SJCRH30 (cell line): ENCODE data around the gene KIAA0232. TPM values are rescaled to one million over a fixed set of nuclear protein-coding genes. Genes with fewer than 3 reads are reported as not detected.

Experiments
- DNase-seq, 2 experiments: peaks; one replicate each; pipeline ENCODE4 v3.0.0-alpha.2; 2015 to 2020
- H3K27ac ChIP-seq: fragments of 250-450 bp; sonication (Bioruptor Pico); 2 replicates; pipeline ENCODE4 v1.5.1; 2020; ENCODE audit warnings: mild to moderate bottlenecking, moderate library complexity
- H3K27me3 ChIP-seq: fragments of 250-450 bp; sonication (Bioruptor Pico); 2 replicates; pipeline ENCODE4 v1.5.1; 2020; ENCODE audit warnings: mild to moderate bottlenecking, moderate library complexity
- H3K36me3 ChIP-seq: fragments of 250-450 bp; sonication (Bioruptor Pico); 2 replicates; pipeline ENCODE4 v1.5.1; 2020; ENCODE audit warnings: mild to moderate bottlenecking, moderate library complexity
- H3K4me1 ChIP-seq: fragments of 250-450 bp; sonication (Bioruptor Pico); 2 replicates; pipeline ENCODE4 v1.5.1; 2020; ENCODE audit warnings: mild to moderate bottlenecking, moderate library complexity
- H3K4me3 ChIP-seq: fragments of 250-450 bp; sonication (Bioruptor Pico); 2 replicates; pipeline ENCODE4 v1.5.1; 2020; ENCODE audit warnings: mild to moderate bottlenecking, moderate library complexity
- H3K9me3 ChIP-seq: fragments of 250-450 bp; sonication (Bioruptor Pico); replicated peaks from 2 replicates; pipeline ENCODE4 v1.5.1; 2020; ENCODE audit warnings: mild to moderate bottlenecking, moderate library complexity
- total RNA-seq: library from RNA; depleted of rRNA; stranded (reverse); fragments of >200 nt; shearing (Covaris generic); gene quantifications from 2 replicates; pipeline ENCODE4 v1.2.3, GENCODE V29; 2014

Gene KIAA0232
- total RNA-seq, 1 experiment from 2014 or later = 28.7 TPM

- Histone ChIP-seq H3K4me1 (peaks cover 9% of the 10 kb centered on the region), H3K36me3 (peaks cover 34% of the 10 kb centered on the region), H3K9me3 (peaks cover 5% of the 10 kb centered on the region; the same call in 1 of the 2 replicates), H3K27me3 (no peaks in the 10 kb centered on the region), H3K4me3 (no peak overlapping the region), H3K27ac (no peak overlapping the region)
- DNase-seq = no peak
These were observed 68.9 kb downstream of the KIAA0232 start for GRCh38 chr4:6851431-6851830.

GRCh38 chr4:6851962-6852361, 69.4 kb downstream of the KIAA0232 start:
- Histone ChIP-seq H3K36me3 (peaks cover 34% of the 10 kb centered on the region), H3K9me3 (peaks cover 5% of the 10 kb centered on the region; the same call in 1 of the 2 replicates), H3K27ac (no peak overlapping the region), H3K27me3 (no peaks in the 10 kb centered on the region), H3K4me3 (no peak overlapping the region), H3K4me1 (peaks cover 10% of the 10 kb centered on the region)
- no peak for DNase-seq

- Histone ChIP-seq H3K27ac (no peak overlapping the region), H3K4me3 (no peak overlapping the region), H3K9me3 (peaks cover 5% of the 10 kb centered on the region; the same call in 1 of the 2 replicates), H3K36me3 (peaks cover 37% of the 10 kb centered on the region), H3K4me1 (peaks cover 10% of the 10 kb centered on the region), H3K27me3 (no peaks in the 10 kb centered on the region)
- no peak for DNase-seq
These were observed 70.1 kb downstream of the KIAA0232 start for GRCh38 chr4:6852582-6852981.

GRCh38 chr4:6854098-6854744, 71.7 kb downstream of the KIAA0232 start:
- no peak for DNase-seq
- peaks cover 10% of the 10 kb centered on the region for H3K4me1 ChIP-seq
- peaks cover 34% of the 10 kb centered on the region for H3K36me3 ChIP-seq
- H3K27ac ChIP-seq = no peak overlapping the region
- H3K4me3 ChIP-seq = no peak overlapping the region
- no peaks in the 10 kb centered on the region for H3K27me3 ChIP-seq
- H3K9me3 ChIP-seq = peaks cover 5% of the 10 kb centered on the region; the same call in 1 of the 2 replicates

- Histone ChIP-seq H3K36me3 (peaks cover 39% of the 10 kb centered on the region), H3K4me3 (peak overlapping the region; percentile 20), H3K27ac (peak overlapping the region; percentile 62), H3K9me3 (peaks cover 5% of the 10 kb centered on the region; the same call in 1 of the 2 replicates), H3K4me1 (peaks cover 10% of the 10 kb centered on the region), H3K27me3 (no peaks in the 10 kb centered on the region)
- peak in 1 of 2 experiments; percentile 55 for DNase-seq
These were observed 73.3 kb downstream of the KIAA0232 start for GRCh38 chr4:6855692-6856297.

- H3K36me3 ChIP-seq = peaks cover 40% of the 10 kb centered on the region
- peaks cover 10% of the 10 kb centered on the region for H3K4me1 ChIP-seq
- no peak overlapping the region for H3K4me3 ChIP-seq
- no peak for DNase-seq
- no peaks in the 10 kb centered on the region for H3K27me3 ChIP-seq
- H3K27ac ChIP-seq = peak overlapping the region; percentile 62
- H3K9me3 ChIP-seq = peaks cover 5% of the 10 kb centered on the region; the same call in 1 of the 2 replicates
These were observed 73.9 kb downstream of the KIAA0232 start for GRCh38 chr4:6856391-6856790.

GRCh38 chr4:6857009-6857882, 74.7 kb downstream of the KIAA0232 start:
- no peaks in the 10 kb centered on the region for H3K27me3 ChIP-seq
- H3K9me3 ChIP-seq = peaks cover under 1% of the 10 kb centered on the region; the same call in 1 of the 2 replicates
- H3K4me3 ChIP-seq = no peak overlapping the region
- no peak for DNase-seq
- peaks cover 48% of the 10 kb centered on the region for H3K36me3 ChIP-seq
- H3K4me1 ChIP-seq = peaks cover 10% of the 10 kb centered on the region
- H3K27ac ChIP-seq = no peak overlapping the region

GRCh38 chr4:6858997-6859396, 76.5 kb downstream of the KIAA0232 start:
- peaks cover 53% of the 10 kb centered on the region for H3K36me3 ChIP-seq
- no peaks in the 10 kb centered on the region for H3K9me3 ChIP-seq
- no peaks in the 10 kb centered on the region for H3K27me3 ChIP-seq
- no peak for DNase-seq
- H3K4me3 ChIP-seq = no peak overlapping the region
- peaks cover 10% of the 10 kb centered on the region for H3K4me1 ChIP-seq
- no peak overlapping the region for H3K27ac ChIP-seq

- H3K27me3 ChIP-seq = no peaks in the 10 kb centered on the region
- H3K36me3 ChIP-seq = peaks cover 57% of the 10 kb centered on the region
- H3K4me3 ChIP-seq = no peak overlapping the region
- H3K4me1 ChIP-seq = peaks cover 10% of the 10 kb centered on the region
- no peak overlapping the region for H3K27ac ChIP-seq
- no peaks in the 10 kb centered on the region for H3K9me3 ChIP-seq
- no peak for DNase-seq
These were observed 77.0 kb downstream of the KIAA0232 start for GRCh38 chr4:6859543-6859942.

GRCh38 chr4:6868386-6868785, 85.9 kb downstream of the KIAA0232 start:
- DNase-seq = no peak
- Histone ChIP-seq H3K4me3 (no peak overlapping the region), H3K27me3 (no peaks in the 10 kb centered on the region), H3K27ac (no peak overlapping the region), H3K9me3 (no peaks in the 10 kb centered on the region), H3K4me1 (no peaks in the 10 kb centered on the region), H3K36me3 (peaks cover 32% of the 10 kb centered on the region)

- Histone ChIP-seq H3K27me3 (no peaks in the 10 kb centered on the region), H3K27ac (no peak overlapping the region), H3K4me1 (no peaks in the 10 kb centered on the region), H3K36me3 (peaks cover 26% of the 10 kb centered on the region), H3K4me3 (no peak overlapping the region), H3K9me3 (no peaks in the 10 kb centered on the region)
- peak in 1 of 2 experiments; percentile 34 for DNase-seq
These were observed 87.4 kb downstream of the KIAA0232 start for GRCh38 chr4:6869944-6870343.

GRCh38 chr4:6873291-6873690, 90.8 kb downstream of the KIAA0232 start:
- peak in 1 of 2 experiments; percentile 63 for DNase-seq
- no peak overlapping the region for H3K27ac ChIP-seq
- no peaks in the 10 kb centered on the region for H3K4me1 ChIP-seq
- H3K36me3 ChIP-seq = peaks cover 25% of the 10 kb centered on the region; the same call in 1 of the 2 replicates
- H3K4me3 ChIP-seq = no peak overlapping the region
- no peaks in the 10 kb centered on the region for H3K27me3 ChIP-seq
- H3K9me3 ChIP-seq = no peaks in the 10 kb centered on the region

- peaks cover 28% of the 10 kb centered on the region; the same call in 1 of the 2 replicates for H3K36me3 ChIP-seq
- H3K9me3 ChIP-seq = no peaks in the 10 kb centered on the region
- H3K27me3 ChIP-seq = no peaks in the 10 kb centered on the region
- no peak overlapping the region for H3K27ac ChIP-seq
- peak; percentile 77 to 85 for DNase-seq
- no peaks in the 10 kb centered on the region for H3K4me1 ChIP-seq
- no peak overlapping the region for H3K4me3 ChIP-seq
These were observed 91.4 kb downstream of the KIAA0232 start for GRCh38 chr4:6873792-6874461.

- DNase-seq = no peak
- Histone ChIP-seq H3K36me3 (peaks cover 33% of the 10 kb centered on the region; the same call in 1 of the 2 replicates), H3K4me1 (no peaks in the 10 kb centered on the region), H3K27me3 (no peaks in the 10 kb centered on the region), H3K27ac (no peak overlapping the region), H3K9me3 (no peaks in the 10 kb centered on the region), H3K4me3 (no peak overlapping the region)
These were observed 92.5 kb downstream of the KIAA0232 start for GRCh38 chr4:6874981-6875380.
